HCT116 (cell line): Measurements from ENCODE around the gene PRRT2. TPM values are rescaled to one million over a fixed set of nuclear protein-coding genes. Genes with fewer than 3 reads are reported as not detected.

Source experiments
- ATAC-seq: fragments of 200-7000 bp; cut with Tn5 transposase; 2 replicates; pipeline ENCODE4 v1.9.1; 2020; ENCODE audit warnings: mild to moderate bottlenecking, moderate library complexity
- BruUV-seq: library from RNA; stranded (reverse); fragments of 400-500 nt; replicated peaks from 2 replicates; lab custom pipeline; 2021; lab: Mats Ljungman, UMichigan
- CTCF ChIA-PET: fragments of 300-600 bp; sonication (Branson Sonifier 250); formaldehyde crosslinking; loops from one replicate; lab custom pipeline; 2021; ENCODE audit warnings: antibody characterized with exemption; lab: Charles Lee
- POLR2A ChIA-PET: fragments of 300-600, 350-600 bp; sonication (Branson Sonifier 250); formaldehyde crosslinking; loops from one replicate; lab custom pipeline; 2021; ENCODE audit warnings: antibody characterized with exemption; lab: Charles Lee
- RAD21 ChIA-PET, 2 experiments: fragments of 300-600 bp; sonication (Branson Sonifier 250); formaldehyde crosslinking; loops; one replicate each; lab custom pipeline; 2023; ENCODE audit warnings: low total read pairs in 2 of 2; ENCODE audit not compliant: uncharacterized antibody in 2 of 2, unreplicated experiment in 2 of 2, low non-redundant PET in 1 of 2; lab: Charles Lee
- DNase-seq: peaks from one replicate; pipeline ENCODE4 v3.0.0-alpha.2; 2010; ENCODE audit warnings: low read depth, low spot score
- H2AFZ ChIP-seq: fragments of 200-600 bp; shearing (Covaris generic), sonication (generic); 2 replicates; pipeline ENCODE4 v1.6.1; 2017; ENCODE audit warnings: low read depth, mixed run types, mixed read lengths, antibody characterized with exemption, low read length; ENCODE audit not compliant: poor library complexity, severe bottlenecking
- H3K27ac ChIP-seq: 2 replicates; pipeline ENCODE4 v1.5.1; 2012; ENCODE audit warnings: low read depth, low read length
- H3K27me3 ChIP-seq: fragments of 200-600 bp; sonication (generic); 2 replicates; pipeline ENCODE4 v1.6.1; 2016; ENCODE audit warnings: mixed run types, low read length, mixed read lengths; ENCODE audit not compliant: insufficient read depth
- H3K36me3 ChIP-seq, 2 experiments: fragments of 200-500 bp in 1 of 2; fragments of 200-600 bp in 1 of 2; sonication (Bioruptor generic) in 1 of 2; sonication (generic) in 1 of 2; 2 replicates each; pipeline versions ENCODE4 v1.5.1 to v1.6.1; 2014 to 2016; ENCODE audit warnings: low read length in 2 of 2, inconsistent platforms in 1 of 2, mixed read lengths in 1 of 2, mixed run types in 1 of 2; ENCODE audit not compliant: insufficient read depth in 2 of 2, control insufficient read depth in 1 of 2
- H3K4me1 ChIP-seq, 2 experiments: fragments of 200-600 bp in 1 of 2; sonication (generic) in 1 of 2; 2 replicates each; pipeline versions ENCODE4 v1.5.1 to v1.6.1; 2012 to 2017; ENCODE audit warnings: low read length in 2 of 2, inconsistent platforms in 1 of 2, mild to moderate bottlenecking in 1 of 2, mixed read lengths in 1 of 2, mixed run types in 1 of 2, moderate library complexity in 1 of 2; ENCODE audit not compliant: insufficient read depth in 2 of 2, control insufficient read depth in 1 of 2
- H3K4me2 ChIP-seq: fragments of 200-600 bp; sonication (generic); 2 replicates; pipeline ENCODE4 v1.6.1; 2017; ENCODE audit warnings: mixed run types, low read length, mixed read lengths
- H3K4me3 ChIP-seq, 2 experiments: fragments of 200-600 bp in 1 of 2; sonication (generic) in 1 of 2; replicated peaks in 1 of 2; 2 replicates each; pipeline ENCODE4 v1.5.1; 2011 to 2016; ENCODE audit warnings: low read length in 2 of 2, control low read depth in 1 of 2, low read depth in 1 of 2, mild to moderate bottlenecking in 1 of 2, mixed read lengths in 1 of 2, mixed run types in 1 of 2
- H3K79me2 ChIP-seq: fragments of 200-600 bp; sonication (generic); 2 replicates; pipeline ENCODE4 v1.6.1; 2017; ENCODE audit warnings: mild to moderate bottlenecking, mixed run types, low read length, moderate library complexity, mixed read lengths; ENCODE audit not compliant: insufficient read depth
- H3K9ac ChIP-seq: fragments of 200-600 bp; sonication (generic); 2 replicates; pipeline ENCODE4 v1.6.1; 2016; ENCODE audit warnings: low read length, mixed read lengths
- H3K9me2 ChIP-seq: fragments of 200-600 bp; sonication (generic), shearing (Covaris generic); 2 replicates; pipeline ENCODE4 v1.6.1; 2017; ENCODE audit warnings: mixed run types, mild to moderate bottlenecking, moderate library complexity; ENCODE audit not compliant: insufficient read depth
- H3K9me3 ChIP-seq, 2 experiments: fragments of 200-500 bp in 1 of 2; fragments of 200-600 bp in 1 of 2; sonication (Bioruptor generic) in 1 of 2; sonication (generic) in 1 of 2; 2 replicates each; pipeline ENCODE4 v1.6.1; 2014 to 2017; ENCODE audit warnings: low read length in 2 of 2, mixed read lengths in 2 of 2, inconsistent platforms in 1 of 2, low read depth in 1 of 2, mild to moderate bottlenecking in 1 of 2, mixed run types in 1 of 2, moderate library complexity in 1 of 2; ENCODE audit not compliant: control insufficient read depth in 1 of 2, insufficient read depth in 1 of 2
- H4K20me1 ChIP-seq: fragments of 200-600 bp; sonication (generic), shearing (Covaris generic); 2 replicates; pipeline ENCODE4 v1.6.1; 2017; ENCODE audit warnings: mixed run types, mild to moderate bottlenecking, moderate library complexity; ENCODE audit not compliant: insufficient read depth
- EGR1 ChIP-seq: IDR thresholded peaks from 2 replicates; pipeline ENCODE4 v1.6.1; 2012; ENCODE audit warnings: low read depth
- ELF1 ChIP-seq: IDR thresholded peaks from 2 replicates; pipeline ENCODE4 v1.6.1; 2012; ENCODE audit warnings: low read depth, borderline replicate concordance
- EZH2phosphoT487 ChIP-seq: fragments of 200-600 bp; IDR thresholded peaks from 2 replicates; pipeline ENCODE4 v1.6.1; 2018; ENCODE audit warnings: antibody characterized with exemption, borderline replicate concordance
- FOSL1 ChIP-seq: IDR thresholded peaks from 2 replicates; pipeline ENCODE4 v1.6.1; 2012; ENCODE audit warnings: low read depth
- JUND ChIP-seq: IDR thresholded peaks from 2 replicates; pipeline ENCODE4 v1.6.1; 2012
- POLR2A ChIP-seq: IDR thresholded peaks from 2 replicates; pipeline ENCODE4 v1.7.0; 2011; ENCODE audit warnings: borderline replicate concordance; ENCODE audit not compliant: insufficient read depth, insufficient read length; ENCODE audit errors: extremely low read depth
- POLR2AphosphoS5 ChIP-seq: IDR thresholded peaks from 2 replicates; pipeline ENCODE4 v1.6.1; 2011; ENCODE audit warnings: mild to moderate bottlenecking, low read depth, low read length, moderate library complexity
- RAD21 ChIP-seq: IDR thresholded peaks from 2 replicates; pipeline ENCODE4 v1.6.1; 2012; ENCODE audit warnings: low read depth, mild to moderate bottlenecking
- SIN3A ChIP-seq: IDR thresholded peaks from 2 replicates; pipeline ENCODE4 v1.6.1; 2012; ENCODE audit warnings: low read depth
- SP1 ChIP-seq: IDR thresholded peaks from 2 replicates; pipeline ENCODE4 v1.6.1; 2012; ENCODE audit warnings: low read depth
- TCF7L2 ChIP-seq: IDR thresholded peaks from 2 replicates; pipeline ENCODE4 v1.7.0; 2011; ENCODE audit warnings: borderline replicate concordance, inconsistent platforms; ENCODE audit not compliant: insufficient read depth, insufficient read length; ENCODE audit errors: extremely low read depth
- YY1 ChIP-seq: IDR thresholded peaks from 2 replicates; pipeline ENCODE4 v1.6.1; 2011; ENCODE audit warnings: low read length, low read depth, moderate library complexity, mild to moderate bottlenecking; ENCODE audit not compliant: insufficient replicate concordance; ENCODE audit errors: extremely low read depth
- ZFX ChIP-seq: fragments of 450-650 bp; IDR thresholded peaks from 2 replicates; pipeline ENCODE4 v1.6.1; 2017
- ZNF274 ChIP-seq: fragments of 200-500 bp; sonication (Bioruptor generic); IDR thresholded peaks from 2 replicates; pipeline ENCODE4 v1.6.1; 2014; ENCODE audit warnings: mild to moderate bottlenecking, low read depth, low read length, inconsistent platforms
- intact Hi-C: fragments of 100-400 bp; cut with micrococcal nuclease; formaldehyde crosslinking; loops from 2 replicates; pipeline ENCODE4 v1.10.0; 2022
- total RNA-seq: library from RNA; stranded (reverse); gene quantifications from one replicate; pipeline ENCODE4 v1.2.1, GENCODE V29; 2021; ENCODE audit not compliant: unreplicated experiment

PRRT2 gene
- total RNA-seq, 1 experiment from 2014 or later = 4.0 TPM

GRCh38 chr16:29806099-29806579 is 5.9 kb upstream of the PRRT2 start, which contains the start of gene MAZ:
Gene MAZ (plus strand): TSS chr16:29806529. CDS start chr16:29806702, 173 bp downstream.
- Histone ChIP-seq H3K4me2 (peak within 1 kb of the TSS; percentile 99), H3K79me2 (peaks cover 35% of the 10 kb centered on the region), H3K36me3 (peaks cover 6 to 33% of the 10 kb centered on the region in 2 experiments; a peak in 3 of 4 replicates), H3K27me3 (no peaks in the 10 kb centered on the region), H3K4me1 (peaks cover 31 to 61% of the 10 kb centered on the region in 2 experiments), H3K9me3 (no peaks in the 10 kb centered on the region), H3K27ac (peak within 1 kb of the TSS; percentile 100), H3K9ac (peak within 1 kb of the TSS; percentile 95), H3K4me3 (peak within 1 kb of the TSS; percentile 67 to 74), H4K20me1 (no peaks in the 10 kb centered on the region), H3K9me2 (no peaks in the 10 kb centered on the region), H2AFZ (no peak within 1 kb of the TSS)
- RAD21 ChIA-PET = interaction anchor here in 1 of 2 experiments (0.9 kb wide), 1 partner anchor 10 kb away, joined by 9 read pairs; the partner anchor contains the start of gene PAGR1
- POLR2A ChIA-PET = interaction anchor here (0.7 to 1.2 kb wide), 3 partner anchors 14 to 106 kb away, joined by 3 to 4 read pairs (median 4); partner anchors contain the start of genes KIF22 and MVP
- ATAC-seq = peak; percentile 34
- CTCF ChIA-PET = interaction anchor here (0.6 to 3.5 kb wide), 3 partner anchors 8 to 42 kb away, joined by 3 to 36 read pairs (median 33); partner anchors contain the start of gene PAGR1
- intact Hi-C loops = no loop called here
- DNase-seq = peak; percentile 83
- peak; percentile 11 for TF ChIP-seq POLR2A
- TF ChIP-seq YY1 = peak; percentile 27
- no peak for TF ChIP-seq ZNF274
- TF ChIP-seq EGR1 = no peak
- TF ChIP-seq SIN3A = no peak
- TF ChIP-seq EZH2phosphoT487 = no peak
- no TSS peak for BruUV-seq

GRCh38 chr16:29806641-29807425 is 5.2 kb upstream of the PRRT2 start:
- TF ChIP-seq RAD21 (no peak), POLR2AphosphoS5 (peak; percentile 59; the same call in 1 of the 2 replicates), POLR2A (peak; percentile 8), ZFX (peak; percentile 79), FOSL1 (no peak), ELF1 (no peak), EZH2phosphoT487 (no peak), JUND (no peak), TCF7L2 (no peak), SP1 (no peak), YY1 (peak; percentile 35), ZNF274 (no peak)
- ATAC-seq (peak; percentile 24), DNase-seq (no peak)
- ChIA-PET POLR2A (interaction anchor here (1.0 to 2.0 kb wide), 6 partner anchors 9 to 119 kb away, joined by 3 to 20 read pairs (median 6); partner anchors contain the start of genes KCTD13, MVP and PAGR1), CTCF (interaction anchor here (0.6 to 3.5 kb wide), 11 partner anchors 8 to 225 kb away, joined by 3 to 36 read pairs (median 6); partner anchors contain the start of genes ASPHD1, KIF22, PAGR1 and SEZ6L2), RAD21 (interaction anchor here (0.9 to 1.5 kb wide), 4 partner anchors 10 to 214 kb away, joined by 3 to 9 read pairs (median 4); partner anchors contain the start of gene PAGR1 (in 1 of the 2))
- no TSS peak for BruUV-seq
- H3K36me3 ChIP-seq = peaks cover 6 to 26% of the 10 kb centered on the region in 2 experiments; a peak in 3 of 4 replicates
- no peaks in the 10 kb centered on the region for H4K20me1 ChIP-seq
- peaks cover 35% of the 10 kb centered on the region for H3K79me2 ChIP-seq
- H3K9ac ChIP-seq = peak overlapping the region; percentile 95
- peak overlapping the region; percentile 99 for H3K4me2 ChIP-seq
- peaks cover 31 to 67% of the 10 kb centered on the region in 2 experiments for H3K4me1 ChIP-seq
- peak overlapping the region; percentile 100 for H3K27ac ChIP-seq
- intact Hi-C loops = no loop called here
- H3K9me2 ChIP-seq = no peaks in the 10 kb centered on the region
- H2AFZ ChIP-seq = no peak overlapping the region
- peak overlapping the region; percentile 50 to 74 for H3K4me3 ChIP-seq
- H3K27me3 ChIP-seq = no peaks in the 10 kb centered on the region
- H3K9me3 ChIP-seq = no peaks in the 10 kb centered on the region
